ENCODE results near the gene GINS2. TPM values are rescaled to one million over a fixed set of nuclear protein-coding genes. Genes with fewer than 3 reads are reported as not detected.
A peak's percentile ranks its signal among the peaks of the same experiment; 100 is the strongest.

The GINS2 gene
- total RNA-seq, 1 experiment from 2014 or later: 11.3 TPM

GRCh38 chr16:85719605-85720301 lies 31.0 kb upstream of the GINS2 start:
- TF ChIP-seq CTCF (IDR thresholded peaks at IDR 0.05; ENCODE audit: unreplicated experiment): no peak
- Mint-ChIP-seq H3K4me1 (ENCODE audit: insufficient read depth, unreplicated experiment) (peaks cover 7% of the 10 kb centered on the region), H3K36me3 (ENCODE audit: insufficient read depth, unreplicated experiment) (peaks cover 5% of the 10 kb centered on the region), H3K9me3 (ENCODE audit: unreplicated experiment) (no peaks in the 10 kb centered on the region), H3K4me3 (ENCODE audit: unreplicated experiment) (no peak overlapping the region), H3K27ac (ENCODE audit: low read depth, unreplicated experiment) (no peak overlapping the region), H3K27me3 (ENCODE audit: insufficient read depth, unreplicated experiment) (no peaks in the 10 kb centered on the region)
- no TSS peak for BruUV-seq (replicated peaks)
- ChIA-PET POLR2A (interaction anchor here (1.0 to 1.2 kb wide), 2 partner anchors 18 to 28 kb away, joined by 3 read pairs; no protein-coding TSS in a partner anchor), CTCF (interaction anchor here (0.6 to 2.0 kb wide), 13 partner anchors 11 to 874 kb away, joined by 3 to 8 read pairs (median 3); no protein-coding TSS in a partner anchor)
- no peak for DNase-seq (ENCODE audit: unreplicated experiment)
- intact Hi-C loops (cut with micrococcal nuclease): loop anchor here (5.0 kb wide), 1 partner anchor 442 kb away; no protein-coding TSS in a partner anchor

GRCh38 chr16:85718682-85719081 lies 29.9 kb upstream of the GINS2 start:
- DNase-seq (ENCODE audit: unreplicated experiment): peak; percentile 31
- H3K9me3 Mint-ChIP-seq (ENCODE audit: unreplicated experiment): no peaks in the 10 kb centered on the region
- POLR2A ChIA-PET: no interaction called here
- H3K4me1 Mint-ChIP-seq (ENCODE audit: insufficient read depth, unreplicated experiment): peaks cover 7% of the 10 kb centered on the region
- H3K27me3 Mint-ChIP-seq (ENCODE audit: insufficient read depth, unreplicated experiment): no peaks in the 10 kb centered on the region
- intact Hi-C loops (cut with micrococcal nuclease): loop anchor here (1.0 to 5.0 kb wide), 2 partner anchors 43 to 441 kb away; no protein-coding TSS in a partner anchor
- H3K36me3 Mint-ChIP-seq (ENCODE audit: insufficient read depth, unreplicated experiment): peaks cover 11% of the 10 kb centered on the region
- BruUV-seq (replicated peaks): no TSS peak
- no peak overlapping the region for H3K4me3 Mint-ChIP-seq (ENCODE audit: unreplicated experiment)
- H3K27ac Mint-ChIP-seq (ENCODE audit: low read depth, unreplicated experiment): no peak overlapping the region
- TF ChIP-seq CTCF (IDR thresholded peaks at IDR 0.05; ENCODE audit: unreplicated experiment): peak; percentile 41
- CTCF ChIA-PET: interaction anchor here (0.5 to 2.0 kb wide), 13 partner anchors 12 to 443 kb away, joined by 3 to 10 read pairs (median 3); no protein-coding TSS in a partner anchor

- Mint-ChIP-seq H3K4me3 (ENCODE audit: unreplicated experiment) (no peak overlapping the region), H3K36me3 (ENCODE audit: insufficient read depth, unreplicated experiment) (peaks cover 12% of the 10 kb centered on the region), H3K27ac (ENCODE audit: low read depth, unreplicated experiment) (no peak overlapping the region), H3K27me3 (ENCODE audit: insufficient read depth, unreplicated experiment) (no peaks in the 10 kb centered on the region), H3K4me1 (ENCODE audit: insufficient read depth, unreplicated experiment) (peaks cover 7% of the 10 kb centered on the region), H3K9me3 (ENCODE audit: unreplicated experiment) (no peaks in the 10 kb centered on the region)
- ChIA-PET POLR2A (interaction anchor here (0.8 kb wide), 1 partner anchor 155 kb away, joined by 3 read pairs; no protein-coding TSS in a partner anchor), CTCF (interaction anchor here (0.5 to 1.9 kb wide), 17 partner anchors 8 to 929 kb away, joined by 3 to 12 read pairs (median 4); no protein-coding TSS in a partner anchor)
- no peak for TF ChIP-seq CTCF (IDR thresholded peaks at IDR 0.05; ENCODE audit: unreplicated experiment)
- no TSS peak for BruUV-seq (replicated peaks)
- intact Hi-C loops (cut with micrococcal nuclease): loop anchor here (1.0 to 5.0 kb wide), 2 partner anchors 43 to 441 kb away; no protein-coding TSS in a partner anchor
- no peak for DNase-seq (ENCODE audit: unreplicated experiment)
Observed at GRCh38 chr16:85718153-85718477, 29.4 kb upstream of the GINS2 start.

GRCh38 chr16:85717393-85718152 lies 28.8 kb upstream of the GINS2 start:
- Mint-ChIP-seq H3K4me3 (ENCODE audit: unreplicated experiment) (no peak overlapping the region), H3K4me1 (ENCODE audit: insufficient read depth, unreplicated experiment) (peaks cover 7% of the 10 kb centered on the region), H3K27me3 (ENCODE audit: insufficient read depth, unreplicated experiment) (no peaks in the 10 kb centered on the region), H3K9me3 (ENCODE audit: unreplicated experiment) (no peaks in the 10 kb centered on the region), H3K36me3 (ENCODE audit: insufficient read depth, unreplicated experiment) (peaks cover 7% of the 10 kb centered on the region), H3K27ac (ENCODE audit: low read depth, unreplicated experiment) (no peak overlapping the region)
- peak; percentile 59 for DNase-seq (ENCODE audit: unreplicated experiment)
- intact Hi-C loops (cut with micrococcal nuclease): loop anchor here (1.0 to 5.0 kb wide), 2 partner anchors 42 to 440 kb away; no protein-coding TSS in a partner anchor
- ChIA-PET POLR2A (interaction anchor here (0.8 kb wide), 1 partner anchor 155 kb away, joined by 3 read pairs; no protein-coding TSS in a partner anchor), CTCF (interaction anchor here (0.5 to 1.9 kb wide), 23 partner anchors 9 to 930 kb away, joined by 3 to 12 read pairs (median 4); no protein-coding TSS in a partner anchor)
- TF ChIP-seq CTCF (IDR thresholded peaks at IDR 0.05; ENCODE audit: unreplicated experiment): peak; percentile 50
- no TSS peak for BruUV-seq (replicated peaks)
